Neural cell (in vitro differentiated cells): ENCODE results near the gene NATD1. TPM values are rescaled to one million over a fixed set of nuclear protein-coding genes. Genes with fewer than 3 reads are reported as not detected.

ENCODE experiments used
- H2AFZ ChIP-seq: fragments of 200-600, 300-800 bp; sonication (generic), shearing (Covaris generic); 2 replicates; pipeline ENCODE4 v1.6.0; 2014; ENCODE audit warnings: low read depth, mild to moderate bottlenecking, antibody characterized with exemption, low read length, moderate library complexity
- H3F3A ChIP-seq: fragments of 200-600 bp; shearing (Covaris generic); 2 replicates; pipeline ENCODE4 v1.6.1; 2016; ENCODE audit warnings: mild to moderate bottlenecking, moderate library complexity, mixed read lengths, antibody characterized with exemption, low read length; ENCODE audit not compliant: insufficient read depth, poor library complexity, severe bottlenecking
- H3K27ac ChIP-seq: fragments of 200-600, 300-800 bp; sonication (generic), shearing (Covaris generic); 2 replicates; pipeline ENCODE4 v1.5.1; 2014; ENCODE audit warnings: mild to moderate bottlenecking, low read length, moderate library complexity
- H3K27me3 ChIP-seq: fragments of 300-800, 200-600 bp; sonication (generic), shearing (Covaris generic); 2 replicates; pipeline ENCODE4 v1.6.0; 2014; ENCODE audit warnings: mild to moderate bottlenecking, low read depth, low read length, moderate library complexity; ENCODE audit not compliant: insufficient read depth
- H3K36me3 ChIP-seq: fragments of 300-800, 200-600 bp; sonication (generic), shearing (Covaris generic); 2 replicates; pipeline ENCODE4 v1.5.1; 2014; ENCODE audit warnings: mild to moderate bottlenecking, antibody characterized with exemption, low read length, moderate library complexity; ENCODE audit not compliant: insufficient read depth
- H3K4me2 ChIP-seq: fragments of 300-800, 200-600 bp; sonication (generic), shearing (Covaris generic); 2 replicates; pipeline ENCODE4 v1.6.0; 2014; ENCODE audit warnings: mild to moderate bottlenecking, low read length
- H3K4me3 ChIP-seq: fragments of 300-800, 200-600 bp; sonication (generic), shearing (Covaris generic); 2 replicates; pipeline ENCODE4 v1.5.1; 2014; ENCODE audit warnings: mild to moderate bottlenecking, low read length, moderate library complexity
- H3K79me2 ChIP-seq: fragments of 200-600 bp; shearing (Covaris generic); replicated peaks from 2 replicates; pipeline ENCODE4 v1.6.0; 2014; ENCODE audit warnings: mild to moderate bottlenecking, low read length, moderate library complexity; ENCODE audit not compliant: insufficient read depth
- H3K9ac ChIP-seq: fragments of 300-800, 200-600 bp; sonication (generic), shearing (Covaris generic); 2 replicates; pipeline ENCODE4 v1.6.1; 2016; ENCODE audit warnings: mild to moderate bottlenecking, low read length, mixed read lengths
- H3K9me2 ChIP-seq: fragments of 200-600 bp; shearing (Covaris generic); 2 replicates; pipeline ENCODE4 v1.6.1; 2016; ENCODE audit warnings: mild to moderate bottlenecking, low read length, mixed read lengths; ENCODE audit not compliant: insufficient read depth
- H3K9me3 ChIP-seq: fragments of 200-600, 300-800 bp; sonication (generic), shearing (Covaris generic); 2 replicates; pipeline ENCODE4 v1.6.1; 2016; ENCODE audit warnings: mild to moderate bottlenecking, mixed run types, low read length, moderate library complexity, mixed read lengths
- H4K20me1 ChIP-seq: fragments of 200-600 bp; shearing (Covaris generic); 2 replicates; pipeline ENCODE4 v1.6.1; 2016; ENCODE audit warnings: mild to moderate bottlenecking, mixed run types; ENCODE audit not compliant: insufficient read depth
- CTCF ChIP-seq: fragments of 450-650 bp; IDR thresholded peaks from 2 replicates; pipeline ENCODE4 v1.5.1; 2014; ENCODE audit warnings: antibody characterized with exemption, mild to moderate bottlenecking, moderate library complexity; ENCODE audit not compliant: poor library complexity, severe bottlenecking
- EP300 ChIP-seq: fragments of 450-650 bp; conservative IDR thresholded peaks from 2 replicates; pipeline ENCODE4 v1.6.1; 2014; ENCODE audit warnings: antibody characterized with exemption, mild to moderate bottlenecking, moderate library complexity; ENCODE audit not compliant: poor library complexity, severe bottlenecking
- EZH2 ChIP-seq: fragments of 200-600, 300-800 bp; shearing (Covaris generic), sonication (generic); IDR thresholded peaks from 2 replicates; pipeline ENCODE4 v1.6.1; 2014; ENCODE audit warnings: antibody characterized with exemption, low read length, borderline replicate concordance, mild to moderate bottlenecking; ENCODE audit not compliant: insufficient read depth, poor library complexity, severe bottlenecking
- MXI1 ChIP-seq: fragments of 450-650 bp; conservative IDR thresholded peaks from 2 replicates; pipeline ENCODE4 v1.6.1; 2014; ENCODE audit warnings: antibody characterized with exemption, mild to moderate bottlenecking; ENCODE audit not compliant: poor library complexity, severe bottlenecking
- POLR2AphosphoS5 ChIP-seq: IDR thresholded peaks from 2 replicates; pipeline ENCODE4 v1.6.1; 2012
- RAD21 ChIP-seq: fragments of 450-650 bp; conservative IDR thresholded peaks from 2 replicates; pipeline ENCODE4 v1.6.1; 2014; ENCODE audit warnings: antibody characterized with exemption, mild to moderate bottlenecking, moderate library complexity
- SMC3 ChIP-seq: fragments of 450-650 bp; conservative IDR thresholded peaks from 2 replicates; pipeline ENCODE4 v1.6.1; 2014; ENCODE audit warnings: antibody characterized with exemption, mild to moderate bottlenecking, moderate library complexity; ENCODE audit not compliant: poor library complexity
- TAF1 ChIP-seq: IDR thresholded peaks from 2 replicates; pipeline ENCODE4 v1.6.1; 2012; ENCODE audit warnings: low read depth
- polyA plus RNA-seq: library from polyadenylated mRNA; depleted of rRNA; stranded (reverse); fragments of >200 nt; gene quantifications from 2 replicates; pipeline ENCODE4 v1.2.3, GENCODE V29; 2014
- TF ChIP-seq, protein P1 (sequence below): IDR thresholded peaks from 2 replicates; pipeline ENCODE4 v1.6.1; 2012; ENCODE audit warnings: borderline replicate concordance

The NATD1 gene
- polyA plus RNA-seq, 1 donor from 2014 or later = 2.8 TPM

- H3K79me2 ChIP-seq = peaks cover 23% of the 10 kb centered on the region
- no peak overlapping the region for H2AFZ ChIP-seq
- H3K27ac ChIP-seq = no peak overlapping the region
- no peaks in the 10 kb centered on the region for H3K9me2 ChIP-seq
- no peaks in the 10 kb centered on the region for H3K27me3 ChIP-seq
- H3K36me3 ChIP-seq = no peaks in the 10 kb centered on the region
- H3F3A ChIP-seq = no peaks in the 10 kb centered on the region
- no peak overlapping the region for H3K9ac ChIP-seq
- H3K4me3 ChIP-seq = no peak overlapping the region
- H3K9me3 ChIP-seq = no peaks in the 10 kb centered on the region
- no peak overlapping the region for H3K4me2 ChIP-seq
- TF ChIP-seq EP300 (no peak), SMC3 (no peak), MXI1 (no peak), EZH2 (no peak), CTCF (no peak), RAD21 (no peak), TAF1 (no peak), POLR2AphosphoS5 (no peak)
- TF ChIP-seq, protein P1, sequence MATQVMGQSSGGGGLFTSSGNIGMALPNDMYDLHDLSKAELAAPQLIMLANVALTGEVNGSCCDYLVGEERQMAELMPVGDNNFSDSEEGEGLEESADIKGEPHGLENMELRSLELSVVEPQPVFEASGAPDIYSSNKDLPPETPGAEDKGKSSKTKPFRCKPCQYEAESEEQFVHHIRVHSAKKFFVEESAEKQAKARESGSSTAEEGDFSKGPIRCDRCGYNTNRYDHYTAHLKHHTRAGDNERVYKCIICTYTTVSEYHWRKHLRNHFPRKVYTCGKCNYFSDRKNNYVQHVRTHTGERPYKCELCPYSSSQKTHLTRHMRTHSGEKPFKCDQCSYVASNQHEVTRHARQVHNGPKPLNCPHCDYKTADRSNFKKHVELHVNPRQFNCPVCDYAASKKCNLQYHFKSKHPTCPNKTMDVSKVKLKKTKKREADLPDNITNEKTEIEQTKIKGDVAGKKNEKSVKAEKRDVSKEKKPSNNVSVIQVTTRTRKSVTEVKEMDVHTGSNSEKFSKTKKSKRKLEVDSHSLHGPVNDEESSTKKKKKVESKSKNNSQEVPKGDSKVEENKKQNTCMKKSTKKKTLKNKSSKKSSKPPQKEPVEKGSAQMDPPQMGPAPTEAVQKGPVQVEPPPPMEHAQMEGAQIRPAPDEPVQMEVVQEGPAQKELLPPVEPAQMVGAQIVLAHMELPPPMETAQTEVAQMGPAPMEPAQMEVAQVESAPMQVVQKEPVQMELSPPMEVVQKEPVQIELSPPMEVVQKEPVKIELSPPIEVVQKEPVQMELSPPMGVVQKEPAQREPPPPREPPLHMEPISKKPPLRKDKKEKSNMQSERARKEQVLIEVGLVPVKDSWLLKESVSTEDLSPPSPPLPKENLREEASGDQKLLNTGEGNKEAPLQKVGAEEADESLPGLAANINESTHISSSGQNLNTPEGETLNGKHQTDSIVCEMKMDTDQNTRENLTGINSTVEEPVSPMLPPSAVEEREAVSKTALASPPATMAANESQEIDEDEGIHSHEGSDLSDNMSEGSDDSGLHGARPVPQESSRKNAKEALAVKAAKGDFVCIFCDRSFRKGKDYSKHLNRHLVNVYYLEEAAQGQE = no peak
- H4K20me1 ChIP-seq = no peaks in the 10 kb centered on the region
Observed at GRCh38 chr17:21198411-21198810, 54.8 kb downstream of the NATD1 start.

DNA sequence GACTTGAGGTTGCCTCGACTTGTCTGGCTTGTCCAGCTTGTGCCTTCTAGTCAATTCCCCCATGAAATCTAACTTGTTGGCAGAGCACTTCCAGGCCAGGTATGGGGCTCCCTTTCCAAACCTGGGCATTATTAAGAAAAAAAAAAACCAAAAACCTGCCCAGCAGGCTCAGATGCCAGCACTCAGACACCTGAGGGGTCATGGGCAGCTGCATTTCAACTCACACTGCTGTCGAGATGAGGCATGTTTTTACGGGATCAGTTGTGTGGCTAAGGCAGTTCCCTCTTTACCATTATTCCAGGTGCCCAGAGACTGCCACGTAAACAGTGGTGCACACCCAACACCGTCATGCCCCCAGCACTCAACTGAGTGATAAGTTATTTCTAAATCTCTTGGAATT lies 57.1 kb downstream of the NATD1 start:
- no peak overlapping the region for H2AFZ ChIP-seq
- H3K79me2 ChIP-seq = peaks cover 9% of the 10 kb centered on the region
- H4K20me1 ChIP-seq = no peaks in the 10 kb centered on the region
- no peaks in the 10 kb centered on the region for H3K9me2 ChIP-seq
- H3K9me3 ChIP-seq = no peaks in the 10 kb centered on the region
- no peaks in the 10 kb centered on the region for H3K27me3 ChIP-seq
- no peak overlapping the region for H3K27ac ChIP-seq
- no peak for TF ChIP-seq RAD21
- no peak for TF ChIP-seq SMC3
- no peak for TF ChIP-seq MXI1
- TF ChIP-seq EP300 = no peak
- TF ChIP-seq TAF1 = no peak
- TF ChIP-seq, protein P1 = no peak
- no peak for TF ChIP-seq EZH2
- TF ChIP-seq POLR2AphosphoS5 = no peak
- TF ChIP-seq CTCF = no peak
- H3K36me3 ChIP-seq = no peaks in the 10 kb centered on the region
- H3F3A ChIP-seq = no peaks in the 10 kb centered on the region
- H3K4me2 ChIP-seq = no peak overlapping the region
- H3K9ac ChIP-seq = no peak overlapping the region
- no peak overlapping the region for H3K4me3 ChIP-seq
